ENCODE data around the gene ABCE1. TPM values are rescaled to one million over a fixed set of nuclear protein-coding genes. Genes with fewer than 3 reads are reported as not detected.

Gene ABCE1
- total and polyA plus RNA-seq, 10 of the 15 experiments (the other 5 are each of a cell fraction or from before 2014, with no cell fraction given) = 75.9 to 172 (median 134) TPM

DNA sequence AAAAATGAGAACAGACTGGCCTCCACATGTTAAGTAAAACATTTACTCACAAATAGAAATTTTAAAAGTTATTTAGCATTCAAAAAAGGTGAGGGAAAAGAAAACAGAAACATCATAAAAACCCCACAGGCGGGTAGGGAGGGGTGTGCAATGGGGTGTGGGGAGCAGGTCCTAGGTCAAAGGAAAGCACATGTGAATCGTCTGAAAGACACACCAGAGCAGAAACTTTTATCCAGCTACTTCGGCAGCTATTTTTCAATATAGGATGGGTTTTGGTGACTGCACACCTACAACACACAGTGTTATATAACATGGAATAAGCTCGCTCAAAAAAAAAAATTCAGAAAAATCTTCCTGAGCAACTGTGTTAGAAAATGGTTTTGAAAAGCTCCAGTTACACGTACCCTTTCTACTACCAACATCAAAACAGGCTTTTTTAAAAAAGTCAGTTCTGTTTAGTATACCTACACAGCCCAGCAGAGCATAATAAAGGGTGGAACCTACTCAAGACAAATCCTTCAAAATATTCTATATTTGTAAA lies 80.7 kb downstream of the ABCE1 start:
- H3K36me3 ChIP-seq (ENCODE audit: control insufficient read depth in 2 of 2, insufficient read depth in 2 of 2, low read length in 1 of 2) = 0 out of 4 replicates have a peak, but pooled peaks cover 0 to 5% of the 10 kb centered on the region in 2 experiments
- peaks cover 58% of the 10 kb centered on the region for H3K79me2 ChIP-seq (ENCODE audit: control insufficient read depth, insufficient read depth, low read length)
- H2AFZ ChIP-seq (ENCODE audit: control insufficient read depth, low read depth, low read length) = no peak overlapping the region; the same call in 1 of the 2 replicates
- no peaks in the 10 kb centered on the region for H3K9me3 ChIP-seq (replicated peaks; ENCODE audit: control insufficient read depth, insufficient read depth, low read length)
- no peaks in the 10 kb centered on the region for H3K27me3 ChIP-seq (replicated peaks in 1 of 2; ENCODE audit: control insufficient read depth in 2 of 2, insufficient read depth in 2 of 2, low read length in 1 of 2)
- peak overlapping the region; percentile 67 for H3K4me3 ChIP-seq
- H3K4me2 ChIP-seq (ENCODE audit: control insufficient read depth, insufficient read depth) = peak overlapping the region; percentile 98
- no peak for FAIRE-seq
- no peak for DNase-seq (ENCODE audit: low read depth, low spot score)
- ChIA-PET RAD21 (ENCODE audit: unreplicated experiment) (interaction anchor here (0.6 to 3.8 kb wide), 18 partner anchors 8 to 447 kb away, joined by 3 to 30 read pairs (median 4); partner anchors contain the start of genes ABCE1 and ANAPC10), CTCF (interaction anchor here (0.6 to 2.8 kb wide), 8 partner anchors 8 to 438 kb away, joined by 3 to 12 read pairs (median 4); no protein-coding TSS in a partner anchor), POLR2A (interaction anchor here (0.9 to 4.2 kb wide), 10 partner anchors 9 to 444 kb away, joined by 3 to 25 read pairs (median 10); partner anchors contain the start of genes ABCE1, ANAPC10 and MMAA), SMC1A (ENCODE audit: uncharacterized antibody, unreplicated experiment) (interaction anchor here (0.6 to 5.9 kb wide), 16 partner anchors 8 to 853 kb away, joined by 3 to 42 read pairs (median 8); partner anchors contain the start of genes ABCE1 and ANAPC10)
- intact Hi-C loops (cut with micrococcal nuclease; ENCODE audit: unreplicated experiment) = loop anchor here (5.0 kb wide), 1 partner anchor 628 kb away; no protein-coding TSS in a partner anchor
- in situ Hi-C loops (cut with MboI) = no loop called here
- H4K20me1 ChIP-seq (ENCODE audit: control insufficient read depth, insufficient read depth) = no peaks in the 10 kb centered on the region
- WGBS (ENCODE audit: insufficient coverage, insufficient replicate concordance, low lambda C conversion rate, missing lambda C conversion rate) = 0% methylated on average over 5 of the region's 5 CpGs
- H3K27ac ChIP-seq (ENCODE audit: control insufficient read depth, insufficient read depth) = peak overlapping the region; percentile 95
- BruUV-seq (replicated peaks) = no TSS peak
- peaks cover 25% of the 10 kb centered on the region for H3K4me1 ChIP-seq (ENCODE audit: control insufficient read depth, insufficient read depth, low read length)
- ATAC-seq = peak; percentile 26
- H3K9ac ChIP-seq (ENCODE audit: control insufficient read depth, insufficient read depth, low read length) = peak overlapping the region; percentile 90
- TF ChIP-seq, protein P1, sequence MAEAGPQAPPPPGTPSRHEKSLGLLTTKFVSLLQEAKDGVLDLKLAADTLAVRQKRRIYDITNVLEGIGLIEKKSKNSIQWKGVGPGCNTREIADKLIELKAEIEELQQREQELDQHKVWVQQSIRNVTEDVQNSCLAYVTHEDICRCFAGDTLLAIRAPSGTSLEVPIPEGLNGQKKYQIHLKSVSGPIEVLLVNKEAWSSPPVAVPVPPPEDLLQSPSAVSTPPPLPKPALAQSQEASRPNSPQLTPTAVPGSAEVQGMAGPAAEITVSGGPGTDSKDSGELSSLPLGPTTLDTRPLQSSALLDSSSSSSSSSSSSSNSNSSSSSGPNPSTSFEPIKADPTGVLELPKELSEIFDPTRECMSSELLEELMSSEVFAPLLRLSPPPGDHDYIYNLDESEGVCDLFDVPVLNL (IDR thresholded peaks at IDR 0.05; ENCODE audit: low read depth, low read length) = no peak
- no peak for TF ChIP-seq YBX1 (IDR thresholded peaks at IDR 0.05)
- TF ChIP-seq, protein P2, sequence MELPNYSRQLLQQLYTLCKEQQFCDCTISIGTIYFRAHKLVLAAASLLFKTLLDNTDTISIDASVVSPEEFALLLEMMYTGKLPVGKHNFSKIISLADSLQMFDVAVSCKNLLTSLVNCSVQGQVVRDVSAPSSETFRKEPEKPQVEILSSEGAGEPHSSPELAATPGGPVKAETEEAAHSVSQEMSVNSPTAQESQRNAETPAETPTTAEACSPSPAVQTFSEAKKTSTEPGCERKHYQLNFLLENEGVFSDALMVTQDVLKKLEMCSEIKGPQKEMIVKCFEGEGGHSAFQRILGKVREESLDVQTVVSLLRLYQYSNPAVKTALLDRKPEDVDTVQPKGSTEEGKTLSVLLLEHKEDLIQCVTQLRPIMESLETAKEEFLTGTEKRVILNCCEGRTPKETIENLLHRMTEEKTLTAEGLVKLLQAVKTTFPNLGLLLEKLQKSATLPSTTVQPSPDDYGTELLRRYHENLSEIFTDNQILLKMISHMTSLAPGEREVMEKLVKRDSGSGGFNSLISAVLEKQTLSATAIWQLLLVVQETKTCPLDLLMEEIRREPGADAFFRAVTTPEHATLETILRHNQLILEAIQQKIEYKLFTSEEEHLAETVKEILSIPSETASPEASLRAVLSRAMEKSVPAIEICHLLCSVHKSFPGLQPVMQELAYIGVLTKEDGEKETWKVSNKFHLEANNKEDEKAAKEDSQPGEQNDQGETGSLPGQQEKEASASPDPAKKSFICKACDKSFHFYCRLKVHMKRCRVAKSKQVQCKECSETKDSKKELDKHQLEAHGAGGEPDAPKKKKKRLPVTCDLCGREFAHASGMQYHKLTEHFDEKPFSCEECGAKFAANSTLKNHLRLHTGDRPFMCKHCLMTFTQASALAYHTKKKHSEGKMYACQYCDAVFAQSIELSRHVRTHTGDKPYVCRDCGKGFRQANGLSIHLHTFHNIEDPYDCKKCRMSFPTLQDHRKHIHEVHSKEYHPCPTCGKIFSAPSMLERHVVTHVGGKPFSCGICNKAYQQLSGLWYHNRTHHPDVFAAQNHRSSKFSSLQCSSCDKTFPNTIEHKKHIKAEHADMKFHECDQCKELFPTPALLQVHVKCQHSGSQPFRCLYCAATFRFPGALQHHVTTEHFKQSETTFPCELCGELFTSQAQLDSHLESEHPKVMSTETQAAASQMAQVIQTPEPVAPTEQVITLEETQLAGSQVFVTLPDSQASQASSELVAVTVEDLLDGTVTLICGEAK (IDR thresholded peaks at IDR 0.05; ENCODE audit: borderline replicate concordance) = 0 out of 2 replicates have a peak, but pooled peaks have one; percentile 22
- no peak for TF ChIP-seq SREBF2 (IDR thresholded peaks at IDR 0.05; ENCODE audit: low read length)
- TF ChIP-seq SIX5 (IDR thresholded peaks at IDR 0.05; ENCODE audit: low read depth, low read length, severe bottlenecking) = no peak
- peak; percentile 43; the same call in 1 of the 2 replicates for TF ChIP-seq MXI1 (IDR thresholded peaks at IDR 0.05; ENCODE audit: low read depth, low read length)
- TF ChIP-seq, protein P3, sequence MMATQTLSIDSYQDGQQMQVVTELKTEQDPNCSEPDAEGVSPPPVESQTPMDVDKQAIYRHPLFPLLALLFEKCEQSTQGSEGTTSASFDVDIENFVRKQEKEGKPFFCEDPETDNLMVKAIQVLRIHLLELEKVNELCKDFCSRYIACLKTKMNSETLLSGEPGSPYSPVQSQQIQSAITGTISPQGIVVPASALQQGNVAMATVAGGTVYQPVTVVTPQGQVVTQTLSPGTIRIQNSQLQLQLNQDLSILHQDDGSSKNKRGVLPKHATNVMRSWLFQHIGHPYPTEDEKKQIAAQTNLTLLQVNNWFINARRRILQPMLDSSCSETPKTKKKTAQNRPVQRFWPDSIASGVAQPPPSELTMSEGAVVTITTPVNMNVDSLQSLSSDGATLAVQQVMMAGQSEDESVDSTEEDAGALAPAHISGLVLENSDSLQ (IDR thresholded peaks at IDR 0.05) = no peak
- no peak for TF ChIP-seq WRNIP1 (IDR thresholded peaks at IDR 0.05; ENCODE audit: borderline replicate concordance, low read depth, low read length)
- peak; percentile 9; the same call in 1 of the 2 replicates for TF ChIP-seq SIN3A (IDR thresholded peaks at IDR 0.05; ENCODE audit: low read depth, low read length)
- no peak for TF ChIP-seq ATF7 (IDR thresholded peaks at IDR 0.05; ENCODE audit: low read depth)
- TF ChIP-seq, protein P4, sequence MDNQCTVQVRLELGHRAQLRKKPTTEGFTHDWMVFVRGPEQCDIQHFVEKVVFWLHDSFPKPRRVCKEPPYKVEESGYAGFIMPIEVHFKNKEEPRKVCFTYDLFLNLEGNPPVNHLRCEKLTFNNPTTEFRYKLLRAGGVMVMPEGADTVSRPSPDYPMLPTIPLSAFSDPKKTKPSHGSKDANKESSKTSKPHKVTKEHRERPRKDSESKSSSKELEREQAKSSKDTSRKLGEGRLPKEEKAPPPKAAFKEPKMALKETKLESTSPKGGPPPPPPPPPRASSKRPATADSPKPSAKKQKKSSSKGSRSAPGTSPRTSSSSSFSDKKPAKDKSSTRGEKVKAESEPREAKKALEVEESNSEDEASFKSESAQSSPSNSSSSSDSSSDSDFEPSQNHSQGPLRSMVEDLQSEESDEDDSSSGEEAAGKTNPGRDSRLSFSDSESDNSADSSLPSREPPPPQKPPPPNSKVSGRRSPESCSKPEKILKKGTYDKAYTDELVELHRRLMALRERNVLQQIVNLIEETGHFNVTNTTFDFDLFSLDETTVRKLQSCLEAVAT (IDR thresholded peaks at IDR 0.05) = no peak
- TF ChIP-seq SMC3 (IDR thresholded peaks at IDR 0.05; ENCODE audit: borderline replicate concordance, low read length) = no peak

Measured in GM12878 (cell line).